ENCODE results near the gene PRDM4.

PRDM4 gene

GRCh38 chr12:107798580-107798979 is 37.6 kb upstream of the PRDM4 start:
- DNase-seq = no peak
- in situ Hi-C loops (cut with HindIII; ENCODE audit: low pct_ligation_motif_present, low sequenced_read_pairs) = no loop called here
- H3K27me3 ChIP-seq (replicated peaks) = no peaks in the 10 kb centered on the region
- no peak overlapping the region for H3K27ac ChIP-seq
- TF ChIP-seq, protein P1, sequence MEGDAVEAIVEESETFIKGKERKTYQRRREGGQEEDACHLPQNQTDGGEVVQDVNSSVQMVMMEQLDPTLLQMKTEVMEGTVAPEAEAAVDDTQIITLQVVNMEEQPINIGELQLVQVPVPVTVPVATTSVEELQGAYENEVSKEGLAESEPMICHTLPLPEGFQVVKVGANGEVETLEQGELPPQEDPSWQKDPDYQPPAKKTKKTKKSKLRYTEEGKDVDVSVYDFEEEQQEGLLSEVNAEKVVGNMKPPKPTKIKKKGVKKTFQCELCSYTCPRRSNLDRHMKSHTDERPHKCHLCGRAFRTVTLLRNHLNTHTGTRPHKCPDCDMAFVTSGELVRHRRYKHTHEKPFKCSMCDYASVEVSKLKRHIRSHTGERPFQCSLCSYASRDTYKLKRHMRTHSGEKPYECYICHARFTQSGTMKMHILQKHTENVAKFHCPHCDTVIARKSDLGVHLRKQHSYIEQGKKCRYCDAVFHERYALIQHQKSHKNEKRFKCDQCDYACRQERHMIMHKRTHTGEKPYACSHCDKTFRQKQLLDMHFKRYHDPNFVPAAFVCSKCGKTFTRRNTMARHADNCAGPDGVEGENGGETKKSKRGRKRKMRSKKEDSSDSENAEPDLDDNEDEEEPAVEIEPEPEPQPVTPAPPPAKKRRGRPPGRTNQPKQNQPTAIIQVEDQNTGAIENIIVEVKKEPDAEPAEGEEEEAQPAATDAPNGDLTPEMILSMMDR (IDR thresholded peaks at IDR 0.05; ENCODE audit: low read depth, low read length, missing control alignments) = no peak
- H3K4me3 ChIP-seq (ENCODE audit: low read depth, low read length) = no peak overlapping the region
- no peaks in the 10 kb centered on the region for H3K36me3 ChIP-seq (replicated peaks)

- Histone ChIP-seq H3K27ac (no peak overlapping the region), H3K4me3 (ENCODE audit: low read depth, low read length) (no peak overlapping the region), H3K36me3 (replicated peaks) (no peaks in the 10 kb centered on the region), H3K27me3 (replicated peaks) (no peaks in the 10 kb centered on the region)
- in situ Hi-C loops (cut with HindIII; ENCODE audit: low pct_ligation_motif_present, low sequenced_read_pairs) = no loop called here
- TF ChIP-seq, protein P1 (IDR thresholded peaks at IDR 0.05; ENCODE audit: low read depth, low read length, missing control alignments) = no peak
- DNase-seq = no peak
These were observed 33.5 kb upstream of the PRDM4 start for GRCh38 chr12:107794451-107794850.

DNA sequence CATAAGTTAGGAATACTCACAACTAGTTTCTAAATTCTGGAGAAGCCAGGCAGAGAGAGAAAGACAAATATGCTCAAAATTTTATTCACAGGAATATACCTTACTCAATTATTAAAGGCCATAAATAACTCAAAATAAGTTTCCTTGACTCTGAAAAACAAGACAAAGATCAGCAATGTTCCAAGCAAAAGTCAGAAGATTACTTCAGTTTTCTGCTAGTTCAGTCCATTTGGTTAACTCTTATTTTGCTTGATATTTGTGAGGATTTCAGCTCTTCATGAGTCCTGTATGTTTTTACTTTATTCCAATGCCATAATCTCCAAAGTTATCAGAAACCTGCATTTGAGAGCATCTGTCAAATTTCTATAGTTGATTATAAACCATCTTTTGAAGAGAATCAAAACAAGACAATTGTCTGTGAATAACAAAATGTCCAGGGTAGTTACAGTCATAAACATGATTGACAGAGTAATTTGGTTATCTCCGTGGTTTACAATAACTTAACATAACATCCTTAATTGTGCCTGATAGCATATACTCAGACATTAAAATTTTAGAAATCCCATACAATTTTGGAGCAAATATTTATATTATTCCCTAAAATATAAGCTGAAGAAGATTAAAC is 30.6 kb upstream of the PRDM4 start:
- TF ChIP-seq, protein P1 (IDR thresholded peaks at IDR 0.05; ENCODE audit: low read depth, low read length, missing control alignments) = no peak
- Histone ChIP-seq H3K27me3 (replicated peaks) (no peaks in the 10 kb centered on the region), H3K27ac (no peak overlapping the region), H3K4me3 (ENCODE audit: low read depth, low read length) (no peak overlapping the region), H3K36me3 (replicated peaks) (no peaks in the 10 kb centered on the region)
- in situ Hi-C loops (cut with HindIII; ENCODE audit: low pct_ligation_motif_present, low sequenced_read_pairs) = no loop called here
- DNase-seq = no peak

GRCh38 chr12:107788690-107789458 is 27.9 kb upstream of the PRDM4 start:
- Histone ChIP-seq H3K27me3 (replicated peaks) (no peaks in the 10 kb centered on the region), H3K36me3 (replicated peaks) (no peaks in the 10 kb centered on the region), H3K4me3 (ENCODE audit: low read depth, low read length) (no peak overlapping the region), H3K27ac (no peak overlapping the region)
- DNase-seq = no peak
- TF ChIP-seq, protein P1 (IDR thresholded peaks at IDR 0.05; ENCODE audit: low read depth, low read length, missing control alignments) = no peak
- in situ Hi-C loops (cut with HindIII; ENCODE audit: low pct_ligation_motif_present, low sequenced_read_pairs) = no loop called here

GRCh38 chr12:107788281-107788680 is 27.3 kb upstream of the PRDM4 start:
- Histone ChIP-seq H3K27ac (no peak overlapping the region), H3K36me3 (replicated peaks) (no peaks in the 10 kb centered on the region), H3K27me3 (replicated peaks) (no peaks in the 10 kb centered on the region), H3K4me3 (ENCODE audit: low read depth, low read length) (no peak overlapping the region)
- DNase-seq = no peak
- TF ChIP-seq, protein P1 (IDR thresholded peaks at IDR 0.05; ENCODE audit: low read depth, low read length, missing control alignments) = no peak
- in situ Hi-C loops (cut with HindIII; ENCODE audit: low pct_ligation_motif_present, low sequenced_read_pairs) = no loop called here
